Midbrain (tissue), 1 donor: ENCODE results near the gene CTIF.

Source experiments
- DNase-seq: peaks from one replicate; lab custom pipeline; 2025; lab: John Stamatoyannopoulos, UW

Gene CTIF

DNA sequence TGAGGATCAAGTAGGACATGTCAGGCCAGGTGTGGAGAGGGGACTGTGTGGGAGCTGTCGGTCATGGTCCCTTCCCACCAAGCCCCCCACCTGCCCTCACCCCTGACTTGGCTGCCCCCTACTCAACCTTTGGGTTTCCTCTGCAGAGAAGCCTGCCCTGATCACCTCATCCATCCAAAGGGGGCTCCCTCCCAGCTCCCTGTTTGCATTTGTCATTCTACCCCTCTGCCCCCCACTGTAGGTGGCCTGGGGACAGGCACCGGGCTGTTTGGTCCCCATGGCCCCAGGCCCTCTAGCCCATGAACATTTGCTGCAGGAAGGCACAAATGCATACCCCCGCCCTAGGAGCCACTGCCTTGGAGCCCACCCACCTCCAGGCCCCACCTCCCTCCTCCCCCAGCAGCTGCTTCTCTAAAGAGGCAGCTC is 296.9 kb downstream of the CTIF start:
- no peak for DNase-seq

DNA sequence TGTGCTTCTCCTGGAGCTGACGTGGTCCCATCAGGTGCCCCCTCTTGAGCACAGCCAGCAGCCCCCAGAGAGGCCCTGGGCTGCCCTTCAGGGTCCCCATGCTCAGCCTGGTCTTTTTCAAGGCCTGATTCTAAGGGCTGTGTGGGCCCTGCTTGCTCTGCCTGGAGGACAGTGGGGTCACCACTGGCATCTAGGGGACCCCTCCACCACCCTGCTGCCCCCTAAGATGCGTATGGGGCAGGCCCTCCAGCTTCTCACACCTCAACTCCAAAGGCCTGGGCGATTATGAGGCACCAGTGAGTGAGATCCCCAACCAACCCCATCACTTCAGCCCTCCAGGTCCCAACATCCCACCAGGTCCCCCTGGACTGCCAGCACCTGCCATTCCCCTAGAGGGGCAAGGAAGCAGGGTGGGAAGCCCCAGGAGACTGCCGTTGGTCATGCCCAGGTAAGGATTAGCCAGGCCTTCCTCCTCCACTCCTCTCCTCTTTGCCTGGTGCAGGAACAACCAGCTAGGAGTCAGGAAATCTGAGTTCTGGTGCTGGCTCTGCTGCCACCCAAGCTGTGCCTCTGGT is 297.5 kb downstream of the CTIF start:
- DNase-seq, result no peak

DNA sequence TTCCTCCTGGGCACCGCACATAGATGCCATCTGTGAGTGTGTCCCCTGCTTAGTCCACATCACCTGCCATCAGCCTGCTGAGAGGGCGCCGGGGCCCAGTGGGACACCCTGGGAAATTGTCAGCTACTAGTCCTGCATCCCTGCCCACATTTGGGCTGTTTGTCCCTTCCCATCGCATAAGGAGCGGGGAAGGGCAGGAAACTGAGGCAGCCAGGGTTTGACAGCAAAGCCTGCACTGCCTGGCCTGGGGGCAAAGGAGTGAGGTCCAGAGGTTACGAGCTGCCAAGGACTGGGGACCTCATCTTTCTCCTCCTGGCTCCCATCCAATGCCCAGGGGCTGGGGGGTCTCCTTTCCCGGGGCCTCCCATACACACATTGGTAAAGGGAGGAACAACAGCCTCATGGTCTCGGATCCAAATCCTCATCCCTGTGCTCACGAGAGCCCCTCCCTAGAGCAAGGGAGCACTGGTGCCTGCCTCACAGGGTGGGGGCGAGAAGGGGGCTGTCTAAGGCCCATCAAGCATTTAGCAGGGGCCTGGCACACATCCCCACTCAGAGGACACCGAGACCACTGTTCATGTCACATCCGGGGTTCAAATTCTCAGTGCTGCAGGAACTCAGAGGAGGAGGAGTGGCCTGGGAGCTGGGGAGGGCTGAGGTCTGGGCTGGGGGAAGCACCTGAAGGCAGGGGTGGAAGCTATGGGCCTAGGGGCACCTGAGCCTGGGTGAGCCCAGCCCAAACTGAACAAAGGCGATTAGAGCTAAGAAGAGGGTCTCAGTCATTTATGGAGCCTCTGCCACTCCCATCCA is 298.2 kb downstream of the CTIF start:
- no peak for DNase-seq

- no peak for DNase-seq
Observed at GRCh38 chr18:48837676-48838075, 298.8 kb downstream of the CTIF start.

DNA sequence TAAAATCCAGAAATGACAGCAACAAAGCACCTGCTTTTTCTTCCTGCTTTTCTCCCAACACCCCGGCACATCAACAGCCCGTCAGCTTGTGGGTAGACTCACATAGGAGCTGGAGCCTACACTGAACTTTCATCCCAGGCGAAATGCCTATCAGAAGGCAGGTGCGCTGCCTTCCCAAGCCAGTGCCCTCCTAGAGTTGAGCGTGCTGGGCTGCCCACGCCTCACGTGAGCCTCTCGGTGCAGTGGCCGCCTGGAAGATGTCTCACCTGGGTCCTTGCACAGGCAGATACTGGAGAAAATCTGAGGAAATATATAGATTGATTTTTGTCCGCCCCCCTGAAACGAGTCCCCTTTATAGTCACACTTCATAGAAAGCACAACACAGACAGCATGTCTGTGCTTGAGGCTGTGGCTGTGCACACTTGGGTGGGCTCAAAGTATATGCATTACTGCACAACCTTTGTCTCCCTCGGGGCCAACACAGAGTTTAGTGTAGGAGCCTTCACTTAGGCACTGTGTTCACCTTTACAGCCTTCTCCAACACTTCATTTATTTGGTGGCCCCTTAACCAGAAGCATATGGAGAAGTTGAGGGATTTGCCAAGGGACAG is 299.4 kb downstream of the CTIF start:
- DNase-seq, result no peak

GRCh38 chr18:48838921-48839818 is 300.3 kb downstream of the CTIF start:
- DNase-seq, result no peak

DNA sequence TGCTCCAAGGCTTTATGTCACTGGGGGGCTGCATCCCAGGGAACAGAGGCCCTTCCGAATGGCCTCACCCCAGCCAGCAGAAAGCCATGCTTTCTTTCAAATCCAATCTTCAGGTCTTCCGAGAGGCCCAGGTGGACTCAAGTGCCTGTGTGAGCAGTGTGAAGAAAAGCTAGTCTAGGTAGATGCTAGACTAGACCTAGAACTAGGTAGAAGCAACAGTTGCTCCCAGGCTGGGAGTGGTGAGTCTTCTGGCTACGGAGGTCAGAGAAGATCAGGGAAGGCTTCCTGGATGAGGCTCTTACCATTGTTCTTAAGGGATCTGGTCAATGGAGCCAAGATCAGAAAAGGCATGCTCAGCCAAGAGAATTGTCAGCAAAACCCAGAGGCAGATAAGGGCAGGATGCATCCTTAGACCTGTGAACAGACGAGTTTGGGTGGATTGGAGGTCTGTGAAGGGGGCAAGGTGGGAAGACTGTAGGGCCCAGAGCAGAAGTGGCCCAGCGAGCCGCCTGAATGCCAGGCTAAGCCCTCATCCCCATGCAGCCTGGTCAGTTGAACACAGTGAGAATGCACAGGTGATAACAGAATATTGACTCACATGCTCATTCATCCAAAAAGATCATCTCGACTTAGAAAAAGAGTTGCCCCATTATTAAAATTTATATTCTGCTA is 301.1 kb downstream of the CTIF start:
- no peak for DNase-seq

DNA sequence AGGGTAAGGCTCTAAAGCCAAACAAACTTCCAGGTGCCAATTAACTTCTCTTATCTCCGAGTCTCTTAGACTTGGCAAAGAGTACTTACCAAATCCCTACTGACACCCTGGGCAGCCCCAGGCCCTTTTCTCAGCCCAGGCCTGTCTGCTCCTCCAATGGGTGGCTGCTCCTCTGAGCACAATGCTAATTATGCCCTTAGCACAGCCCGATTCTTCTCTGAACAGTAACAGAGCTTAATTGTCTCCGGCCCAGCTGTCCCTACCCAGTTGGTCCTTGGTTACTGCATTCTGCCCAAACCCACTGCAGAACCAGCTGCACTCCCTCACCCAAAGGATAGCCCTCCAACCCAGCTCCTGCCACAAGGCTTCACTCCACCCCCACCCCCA is 301.7 kb downstream of the CTIF start:
- peak; percentile 83 for DNase-seq

GRCh38 chr18:48841381-48842258 is 302.8 kb downstream of the CTIF start:
- peak; percentile 28 for DNase-seq

DNA sequence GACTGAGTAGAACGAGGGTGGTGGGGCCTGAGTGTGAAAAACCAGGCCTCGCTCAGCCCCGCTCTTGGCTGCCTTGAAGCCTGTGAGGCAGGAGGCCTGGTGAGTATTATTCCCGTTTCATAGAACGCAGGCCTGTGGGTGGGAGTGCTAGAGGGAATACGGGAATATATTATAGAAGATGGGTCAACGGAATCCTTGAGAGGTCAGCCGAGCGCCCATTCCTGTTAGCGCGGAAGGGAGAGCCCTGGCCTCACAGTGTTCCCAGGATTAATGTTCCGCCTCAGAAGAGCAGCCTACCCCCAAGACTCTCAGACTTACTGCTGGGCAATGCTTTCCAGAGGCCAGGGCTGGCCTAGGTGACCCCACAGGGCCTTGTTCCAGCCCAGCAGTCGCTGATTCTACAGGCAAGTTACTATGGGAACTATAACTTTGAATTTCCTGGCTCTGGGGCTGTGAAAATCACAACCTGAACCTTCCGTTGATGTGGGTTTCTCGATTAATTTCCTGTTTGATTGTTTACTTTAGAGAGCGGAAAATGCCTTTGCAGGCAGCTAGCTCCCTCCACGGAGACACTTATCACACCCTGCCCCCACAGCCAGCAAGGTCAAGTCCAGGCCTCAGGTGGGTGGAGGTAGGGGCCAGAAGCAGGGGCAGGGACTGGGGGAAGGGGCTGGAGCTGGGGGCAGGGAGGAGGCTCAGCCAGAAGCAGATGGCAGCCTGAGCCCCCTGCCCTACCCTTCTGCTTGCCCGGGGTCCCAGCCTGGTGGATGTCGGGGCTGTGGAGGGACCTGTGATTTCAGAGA is 303.6 kb downstream of the CTIF start:
- DNase-seq, result no peak

DNA sequence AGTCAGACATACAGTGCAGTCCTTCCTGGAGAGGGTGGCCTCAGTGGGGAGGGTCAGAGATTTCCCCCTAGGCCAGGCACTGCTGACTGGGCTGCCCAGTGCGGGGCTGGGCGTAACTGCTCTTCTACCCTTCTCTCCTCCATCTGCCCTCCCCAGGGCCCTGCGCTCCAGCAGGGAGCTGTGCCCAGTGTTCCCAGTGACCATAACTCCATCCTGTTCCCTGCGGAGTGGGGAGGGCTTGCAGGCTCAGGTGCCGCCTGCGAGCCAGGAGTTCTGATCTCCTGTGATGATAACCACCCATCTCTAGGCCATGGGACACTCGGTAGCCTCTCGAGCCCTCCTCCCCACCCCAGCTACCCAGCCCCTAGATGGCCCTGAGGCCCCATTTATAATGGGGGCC is 304.3 kb downstream of the CTIF start:
- no peak for DNase-seq

- no peak for DNase-seq
Observed at GRCh38 chr18:48843596-48843995, 304.8 kb downstream of the CTIF start.

- DNase-seq, result no peak
Observed at GRCh38 chr18:48844271-48844670, 305.4 kb downstream of the CTIF start.

- DNase-seq, result no peak
Observed at GRCh38 chr18:48845174-48845573, 306.3 kb downstream of the CTIF start.

DNA sequence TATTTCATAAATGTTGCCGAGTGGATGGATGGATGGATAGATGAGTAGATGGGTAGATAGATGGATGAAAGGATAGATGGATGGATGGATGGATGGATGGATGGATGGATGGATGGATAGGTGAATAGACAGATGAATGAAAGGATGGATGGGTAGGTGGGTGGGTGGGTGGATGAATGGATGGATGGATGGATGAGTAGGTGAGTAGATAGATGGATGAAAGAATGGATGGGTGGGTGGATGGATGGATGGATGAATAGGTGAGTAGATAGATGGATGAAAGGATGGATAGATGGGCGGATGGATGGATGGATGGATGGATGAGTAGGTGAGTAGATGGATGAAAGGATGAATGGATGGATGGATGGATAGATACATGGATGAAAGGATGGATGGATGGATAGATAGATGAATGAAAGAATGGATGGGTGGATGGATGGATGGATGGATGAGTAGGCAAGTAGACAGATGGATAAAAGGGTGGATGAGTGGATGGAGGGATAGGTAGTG is 307.6 kb downstream of the CTIF start:
- DNase-seq, result no peak

DNA sequence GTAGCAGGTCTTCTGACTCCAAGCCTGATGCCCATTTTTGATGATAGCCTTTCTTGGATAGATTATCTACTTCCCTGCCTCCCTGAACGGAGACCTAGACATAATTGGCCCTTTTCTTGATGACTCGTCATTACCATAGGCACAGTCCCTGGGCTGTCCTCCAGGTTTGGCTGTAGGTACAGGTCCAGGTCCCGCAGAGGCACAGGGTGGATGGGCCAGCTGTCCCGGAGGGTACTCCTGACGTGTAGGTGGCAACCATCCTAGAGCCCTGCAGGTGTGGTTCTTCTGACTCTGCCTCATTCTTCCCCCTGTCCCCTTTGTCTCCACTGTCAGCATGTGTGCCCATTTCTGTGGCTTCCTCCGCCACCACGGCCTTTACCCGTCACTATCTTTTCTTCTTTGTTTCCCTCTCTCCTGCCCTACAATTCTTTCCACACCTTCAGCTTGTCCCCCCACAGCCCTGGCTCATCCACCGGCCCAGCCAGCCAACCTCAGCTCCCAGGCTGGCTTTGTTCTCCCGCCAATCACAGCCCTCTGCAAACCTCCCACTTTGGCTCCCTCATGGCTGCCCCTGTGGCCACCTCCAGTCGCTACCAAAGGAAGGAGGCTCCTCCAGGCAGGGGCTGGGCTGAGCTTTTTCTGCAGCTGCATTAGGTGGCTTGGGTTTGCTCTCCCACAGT is 309.1 kb downstream of the CTIF start:
- no peak for DNase-seq

DNA sequence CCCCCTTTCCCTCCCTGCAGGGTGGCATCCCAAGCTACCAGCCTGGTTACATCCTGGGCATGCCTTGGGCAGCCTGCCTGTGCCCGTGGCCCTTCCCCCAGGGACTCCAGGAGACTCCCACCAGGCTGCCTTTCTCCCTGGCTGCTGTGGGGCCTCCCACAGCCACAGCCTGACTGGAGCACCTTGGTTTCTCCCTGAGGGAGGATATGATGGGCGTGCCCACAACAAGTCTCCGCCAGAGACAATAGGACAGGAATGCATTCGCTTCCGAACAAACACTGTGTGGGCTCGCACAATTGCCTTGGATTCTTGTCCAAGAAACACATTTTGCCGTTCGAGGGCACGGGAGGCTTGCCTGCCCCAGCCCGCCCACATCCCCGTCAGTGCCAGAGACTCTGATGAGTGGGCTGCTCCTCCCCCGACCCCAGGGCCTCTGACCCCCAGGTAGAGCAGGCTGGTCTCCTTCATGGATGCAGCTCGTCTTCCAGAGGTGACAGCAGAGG is 309.9 kb downstream of the CTIF start:
- DNase-seq, result no peak

GRCh38 chr18:48850822-48851598 is 312.2 kb downstream of the CTIF start:
- no peak for DNase-seq
